ENCODE data around the gene EML1.

Gene EML1

DNA sequence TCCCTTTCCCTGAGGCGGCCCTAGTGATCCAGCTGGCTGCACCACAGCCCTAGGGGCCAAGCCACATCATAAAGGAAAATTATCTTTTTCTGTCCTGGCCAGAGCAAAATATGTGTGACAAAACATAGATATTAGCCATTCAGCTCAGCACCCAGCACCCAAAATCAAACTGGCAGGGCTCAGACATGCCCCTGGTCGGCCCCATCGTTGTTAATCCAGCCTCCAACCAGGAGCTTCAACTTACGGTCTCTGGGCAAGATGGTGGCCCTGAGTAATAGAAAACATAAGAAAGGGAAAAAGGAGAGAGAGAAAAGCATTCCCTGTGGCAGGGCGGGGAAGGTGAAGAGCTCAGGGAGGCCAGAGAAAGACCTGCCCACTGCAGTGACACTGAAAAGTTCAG is 111.9 kb downstream of the EML1 start:
- TF ChIP-seq, protein P1, sequence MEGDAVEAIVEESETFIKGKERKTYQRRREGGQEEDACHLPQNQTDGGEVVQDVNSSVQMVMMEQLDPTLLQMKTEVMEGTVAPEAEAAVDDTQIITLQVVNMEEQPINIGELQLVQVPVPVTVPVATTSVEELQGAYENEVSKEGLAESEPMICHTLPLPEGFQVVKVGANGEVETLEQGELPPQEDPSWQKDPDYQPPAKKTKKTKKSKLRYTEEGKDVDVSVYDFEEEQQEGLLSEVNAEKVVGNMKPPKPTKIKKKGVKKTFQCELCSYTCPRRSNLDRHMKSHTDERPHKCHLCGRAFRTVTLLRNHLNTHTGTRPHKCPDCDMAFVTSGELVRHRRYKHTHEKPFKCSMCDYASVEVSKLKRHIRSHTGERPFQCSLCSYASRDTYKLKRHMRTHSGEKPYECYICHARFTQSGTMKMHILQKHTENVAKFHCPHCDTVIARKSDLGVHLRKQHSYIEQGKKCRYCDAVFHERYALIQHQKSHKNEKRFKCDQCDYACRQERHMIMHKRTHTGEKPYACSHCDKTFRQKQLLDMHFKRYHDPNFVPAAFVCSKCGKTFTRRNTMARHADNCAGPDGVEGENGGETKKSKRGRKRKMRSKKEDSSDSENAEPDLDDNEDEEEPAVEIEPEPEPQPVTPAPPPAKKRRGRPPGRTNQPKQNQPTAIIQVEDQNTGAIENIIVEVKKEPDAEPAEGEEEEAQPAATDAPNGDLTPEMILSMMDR (IDR thresholded peaks at IDR 0.05; ENCODE audit: low read depth, low read length): no peak
- no peak for DNase-seq (ENCODE audit: low read depth, low spot score)
- H3K4me3 ChIP-seq (ENCODE audit: low read depth, low read length): no peak overlapping the region
- in situ Hi-C loops (cut with HindIII; ENCODE audit: low sequenced_read_pairs): no loop called here

DNA sequence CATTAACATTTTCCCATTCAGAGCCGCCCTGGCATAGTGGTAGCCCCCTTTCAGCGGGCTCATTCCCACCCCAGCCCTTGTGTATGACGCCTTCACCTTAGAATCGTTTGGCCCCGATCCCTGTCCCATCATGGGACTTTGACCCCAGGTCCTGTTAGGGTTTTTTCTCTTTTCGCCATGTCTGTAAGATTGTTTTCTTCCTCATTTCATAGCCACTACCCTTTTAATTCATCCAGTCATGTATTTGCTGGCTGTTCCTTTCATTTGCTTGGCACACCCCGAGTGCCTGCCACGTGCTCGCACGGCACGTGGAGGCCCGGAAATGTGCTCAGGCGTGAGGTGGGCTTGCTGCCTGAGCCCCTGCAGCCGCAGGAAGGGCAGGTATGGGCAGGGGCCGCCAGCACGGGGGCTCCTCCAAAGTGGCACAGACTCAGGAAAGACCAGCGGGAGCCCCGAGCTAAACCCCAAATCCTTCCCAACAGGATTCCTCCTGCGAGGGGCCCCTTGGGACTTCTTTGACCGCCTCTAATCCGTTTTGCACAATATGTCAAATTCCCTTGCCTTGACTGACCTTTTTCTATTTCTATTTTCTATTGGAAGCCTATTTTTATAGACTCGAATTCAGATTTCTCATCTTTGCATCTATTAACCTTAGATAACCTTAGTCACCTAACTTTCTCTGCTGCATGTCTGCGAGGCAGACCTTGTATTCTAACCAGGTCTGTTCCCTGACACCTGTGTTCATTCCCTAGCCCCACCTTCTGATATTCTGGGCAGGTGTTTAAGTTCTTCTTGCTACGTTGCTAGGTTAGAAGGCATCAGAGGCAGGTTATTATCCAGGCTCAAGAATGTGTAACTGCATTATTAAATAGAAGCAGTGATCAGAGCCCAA is 114.8 kb downstream of the EML1 start:
- TF ChIP-seq, protein P1 (IDR thresholded peaks at IDR 0.05; ENCODE audit: low read depth, low read length): no peak
- no peak for DNase-seq (ENCODE audit: low read depth, low spot score)
- in situ Hi-C loops (cut with HindIII; ENCODE audit: low sequenced_read_pairs): no loop called here
- no peak overlapping the region for H3K4me3 ChIP-seq (ENCODE audit: low read depth, low read length)

DNA sequence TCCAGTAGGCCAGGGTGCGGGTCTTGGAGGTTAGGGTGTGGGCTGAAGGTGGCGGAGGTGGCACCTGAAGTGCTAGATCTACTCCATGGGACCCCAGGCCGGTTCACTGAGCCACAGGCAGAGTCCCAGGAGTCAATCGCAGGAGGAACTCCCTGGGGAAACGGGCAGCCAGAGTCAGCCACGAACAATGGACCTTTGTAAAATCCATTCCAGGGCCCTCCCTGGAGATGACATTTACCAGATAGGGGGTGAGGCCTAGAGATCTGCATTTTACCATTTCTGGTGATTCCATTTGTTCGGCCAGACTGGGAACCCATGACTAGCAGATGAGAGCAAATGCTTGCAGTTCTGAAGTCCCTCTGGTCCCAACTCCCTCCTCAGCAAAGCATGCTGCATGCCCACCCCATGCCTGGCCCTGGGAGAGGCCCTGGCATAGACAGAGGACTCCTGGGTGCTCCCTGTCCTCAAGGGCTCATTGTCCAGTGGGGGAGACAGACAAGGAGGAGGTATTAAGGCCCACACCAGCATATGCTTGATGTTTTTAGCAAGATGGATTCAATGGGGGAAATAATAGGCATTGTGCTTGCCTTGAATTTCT is 115.5 kb downstream of the EML1 start:
- TF ChIP-seq, protein P1 (IDR thresholded peaks at IDR 0.05; ENCODE audit: low read depth, low read length): no peak
- no peak overlapping the region for H3K4me3 ChIP-seq (ENCODE audit: low read depth, low read length)
- no peak for DNase-seq (ENCODE audit: low read depth, low spot score)
- in situ Hi-C loops (cut with HindIII; ENCODE audit: low sequenced_read_pairs): no loop called here

DNA sequence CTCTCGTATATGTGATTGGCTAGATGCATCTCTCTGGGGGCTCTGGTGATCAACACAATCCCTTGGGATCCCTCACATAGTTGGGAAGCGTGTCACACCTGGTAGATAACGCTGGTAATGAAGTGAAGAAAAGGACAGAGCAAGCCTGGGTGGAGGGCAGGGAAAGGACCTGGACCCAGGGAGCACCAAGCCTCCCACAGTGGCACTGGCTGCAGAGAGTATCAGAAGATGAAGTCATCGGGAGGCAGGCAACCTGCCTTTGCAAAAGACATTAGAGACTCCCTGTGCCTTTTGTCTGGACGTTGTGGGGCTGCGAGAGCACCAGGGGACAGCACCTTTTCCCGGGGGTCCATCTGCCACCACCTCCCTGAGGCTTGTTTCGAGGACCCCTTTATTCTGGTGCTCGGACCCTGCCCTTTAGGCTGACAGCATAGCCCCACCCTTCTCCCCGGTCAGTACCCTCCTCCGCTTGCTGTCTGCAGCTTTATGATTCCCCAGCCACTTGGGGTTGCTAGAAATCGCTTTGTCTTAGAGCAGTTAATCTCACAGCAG is 116.4 kb downstream of the EML1 start:
- TF ChIP-seq, protein P1 (IDR thresholded peaks at IDR 0.05; ENCODE audit: low read depth, low read length): no peak
- no peak for DNase-seq (ENCODE audit: low read depth, low spot score)
- in situ Hi-C loops (cut with HindIII; ENCODE audit: low sequenced_read_pairs): no loop called here
- H3K4me3 ChIP-seq (ENCODE audit: low read depth, low read length): no peak overlapping the region

DNA sequence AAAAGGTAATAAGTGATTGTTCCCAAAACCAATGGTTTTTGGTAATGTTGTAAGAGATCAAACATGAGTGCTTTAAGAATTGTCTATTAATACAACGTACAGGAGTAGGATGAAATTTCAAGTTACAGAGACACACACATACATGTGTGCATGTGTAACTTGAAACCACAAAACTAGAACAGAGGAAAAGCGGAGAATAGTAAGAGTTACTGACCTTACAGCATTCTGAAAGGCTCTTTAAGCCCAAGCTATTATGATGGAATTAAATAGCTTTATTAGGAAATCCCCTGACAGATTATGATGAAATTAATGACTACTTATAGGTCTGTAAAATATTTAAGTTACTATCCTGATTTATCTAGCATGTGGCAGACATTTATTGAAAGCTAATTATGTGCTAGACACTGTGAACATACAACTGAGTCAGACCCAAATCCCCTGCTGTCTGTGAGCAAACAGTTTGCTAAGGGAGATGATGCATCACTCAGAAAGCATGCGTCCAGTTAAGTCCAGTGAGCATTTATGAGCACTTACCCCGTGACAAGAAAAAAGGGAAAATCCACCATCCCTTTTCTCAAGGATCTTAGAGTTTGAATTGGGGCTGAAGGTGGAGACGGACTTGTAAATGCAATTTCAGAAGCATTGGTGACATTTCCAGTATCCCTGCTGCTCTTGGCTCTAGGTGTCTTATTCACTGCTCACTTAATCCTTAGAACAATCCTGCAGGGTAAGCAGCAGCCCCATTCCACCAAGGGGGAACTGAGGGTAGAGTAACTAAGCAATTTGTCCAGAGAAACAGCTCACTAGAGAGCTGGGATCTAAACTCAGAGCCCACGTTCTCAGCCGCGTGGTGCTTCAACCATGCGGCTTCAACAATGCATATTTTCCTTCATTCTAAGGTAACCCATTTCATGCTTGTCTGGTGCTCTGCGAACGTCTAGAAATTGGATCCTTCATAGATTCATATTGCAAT is 117.4 kb downstream of the EML1 start:
- no peak overlapping the region for H3K4me3 ChIP-seq (ENCODE audit: low read depth, low read length)
- DNase-seq (ENCODE audit: low read depth, low spot score): peak; percentile 89
- in situ Hi-C loops (cut with HindIII; ENCODE audit: low sequenced_read_pairs): no loop called here
- TF ChIP-seq, protein P1 (IDR thresholded peaks at IDR 0.05; ENCODE audit: low read depth, low read length): no peak
